ENCODE measurements around the gene AFP. TPM values are rescaled to one million over a fixed set of nuclear protein-coding genes. Genes with fewer than 3 reads are reported as not detected.

AFP gene
- total RNA-seq, 1 experiment from 2014 or later: 4.9 TPM

GRCh38 chr4:73453701-73454005 lies 17.6 kb downstream of the AFP start:
- Histone ChIP-seq H2BK12ac (ENCODE audit: insufficient read length, low read depth, low read length) (no peak overlapping the region), H3K79me2 (ENCODE audit: insufficient read depth, low read length) (no peaks in the 10 kb centered on the region), H3K4ac (ENCODE audit: low read depth, low read length) (no peak overlapping the region), H4K91ac (ENCODE audit: insufficient read length, low read depth, low read length) (no peak overlapping the region), H3K4me2 (ENCODE audit: insufficient read depth, insufficient read length, low read length) (peak overlapping the region; percentile 78), H3K23me2 (ENCODE audit: insufficient read length, low read depth, low read length, poor library complexity, severe bottlenecking) (peaks cover 3% of the 10 kb centered on the region), H3K23ac (ENCODE audit: insufficient read length, low read depth, low read length) (no peak overlapping the region), H3K4me1 (ENCODE audit: insufficient read depth, low read length) (peaks cover 15% of the 10 kb centered on the region; the same call in 1 of the 2 replicates), H3K56ac (ENCODE audit: insufficient read length, low read depth, low read length) (peak overlapping the region; percentile 92), H3K18ac (ENCODE audit: insufficient read length, low read depth, low read length) (no peak overlapping the region), H2BK20ac (ENCODE audit: low read depth, low read length, poor library complexity, severe bottlenecking) (peak overlapping the region; percentile 45), H3K14ac (ENCODE audit: insufficient read depth, low read length) (no peak overlapping the region), H3K9me3 (ENCODE audit: control insufficient read depth, low read depth, low read length) (no peaks in the 10 kb centered on the region), H3K9ac (ENCODE audit: extremely low read depth, insufficient read length, low read length) (no peak overlapping the region), H4K8ac (replicated peaks; ENCODE audit: insufficient read length, low read depth, low read length) (no peak overlapping the region), H2AFZ (ENCODE audit: low read length) (no peak overlapping the region), H2BK5ac (ENCODE audit: insufficient read length, low read length) (peak overlapping the region; percentile 19), H2BK15ac (ENCODE audit: low read depth, low read length) (no peak overlapping the region), H3K79me1 (ENCODE audit: insufficient read depth, low read depth, low read length, poor library complexity, severe bottlenecking) (no peaks in the 10 kb centered on the region), H4K20me1 (ENCODE audit: control insufficient read depth, insufficient read depth, insufficient read length) (no peaks in the 10 kb centered on the region), H3K27me3 (ENCODE audit: insufficient read depth, low read length) (no peaks in the 10 kb centered on the region), H3K27ac (ENCODE audit: insufficient read length, low read depth, low read length) (peak overlapping the region; percentile 92), H2BK120ac (ENCODE audit: low read depth, low read length, poor library complexity, severe bottlenecking) (no peak overlapping the region), H4K5ac (ENCODE audit: insufficient read length, low read depth, low read length) (no peak overlapping the region), H3T11ph (ENCODE audit: low read length) (no peak overlapping the region), H2AK5ac (ENCODE audit: insufficient read length, low read length) (no peak overlapping the region)
- no peak for DNase-seq
- Mint-ChIP-seq H3K4me1 (peaks cover 50 to 52% of the 10 kb centered on the region in 2 experiments), H3K27ac (peak overlapping the region; percentile 90 to 95 (median 93); a peak in 6 of 7 replicates), H3K9me3 (peaks cover 0 to 3% of the 10 kb centered on the region in 2 experiments; a peak in 2 of 5 replicates), H3K27me3 (ENCODE audit: low read depth) (no peaks in the 10 kb centered on the region), H3K36me3 (ENCODE audit: insufficient read depth in 1 of 3, low read depth in 3 of 3) (peaks cover 10 to 17% (median 16%) of the 10 kb centered on the region in 3 experiments), H3K4me3 (peak overlapping the region in 1 of 2 experiments; percentile 44; a peak in 1 of 5 replicates)
- TF ChIP-seq CTCF (conservative IDR thresholded peaks at IDR 0.05): no peak
